NAMALWA (cell line): ENCODE measurements around the gene MAN1C1.
A peak's percentile ranks its signal among the peaks of the same experiment; 100 is the strongest.
"Not testable (repeated sequence)": the region's sequence is repeated elsewhere in the genome, so short reads cannot be mapped to it uniquely, and the experiment has no call there.

Experiments
- DNase-seq: peaks from one replicate; pipeline ENCODE4 v3.0.0-alpha.2; 2015; ENCODE audit warnings: low spot score

Gene MAN1C1

GRCh38 chr1:25698252-25698651 is 81.7 kb downstream of the MAN1C1 start:
- no peak for DNase-seq

- DNase-seq, result not testable (repeated sequence)
Observed at GRCh38 chr1:25699059-25699458, 82.5 kb downstream of the MAN1C1 start.

- DNase-seq, result no peak
Observed at GRCh38 chr1:25699500-25700143, 83.0 kb downstream of the MAN1C1 start.

GRCh38 chr1:25700144-25700523 is 83.5 kb downstream of the MAN1C1 start:
- DNase-seq, result no peak

GRCh38 chr1:25700626-25701025 is 84.0 kb downstream of the MAN1C1 start:
- peak; percentile 11 for DNase-seq

GRCh38 chr1:25701030-25701785 is 84.6 kb downstream of the MAN1C1 start:
- DNase-seq, result no peak

GRCh38 chr1:25702101-25702775 is 85.6 kb downstream of the MAN1C1 start:
- DNase-seq, result no peak

- no peak for DNase-seq
Observed at GRCh38 chr1:25703041-25703440, 86.5 kb downstream of the MAN1C1 start.

GRCh38 chr1:25703671-25704266 is 87.2 kb downstream of the MAN1C1 start:
- DNase-seq, result no peak

GRCh38 chr1:25704267-25704691 is 87.7 kb downstream of the MAN1C1 start:
- no peak for DNase-seq

GRCh38 chr1:25705699-25706098 is 89.1 kb downstream of the MAN1C1 start:
- DNase-seq, result no peak

- no peak for DNase-seq
Observed at GRCh38 chr1:25706146-25707089, 89.8 kb downstream of the MAN1C1 start.

GRCh38 chr1:25707280-25708016 is 90.9 kb downstream of the MAN1C1 start:
- DNase-seq, result no peak

GRCh38 chr1:25710583-25711347 is 94.2 kb downstream of the MAN1C1 start:
- DNase-seq, result no peak

GRCh38 chr1:25711555-25712298 is 95.1 kb downstream of the MAN1C1 start:
- DNase-seq, result no peak

GRCh38 chr1:25712299-25712970 is 95.8 kb downstream of the MAN1C1 start:
- DNase-seq, result no peak

GRCh38 chr1:25713961-25714360 is 97.4 kb downstream of the MAN1C1 start:
- no peak for DNase-seq

- no peak for DNase-seq
Observed at GRCh38 chr1:25714372-25714931, 97.9 kb downstream of the MAN1C1 start.
